Stimulated activated CD8-positive, alpha-beta memory T cell treated with anti-CD3 and anti-CD28 coated beads, Interleukin-7, amount 100 ng/mL, for 24 hours (primary cell): ENCODE data around the gene SPTSSB.
A peak's percentile ranks its signal among the peaks of the same experiment; 100 is the strongest.

Experiments used
- DNase-seq: peaks from one replicate; pipeline ENCODE4 v3.0.0-alpha.2; 2020; ENCODE audit warnings: low read depth

Gene SPTSSB

GRCh38 chr3:161339517-161340500 lies 31.5 kb downstream of the SPTSSB start:
- DNase-seq, result no peak

- no peak for DNase-seq
Observed at GRCh38 chr3:161337311-161337710, 34.0 kb downstream of the SPTSSB start.

- DNase-seq, result no peak
Observed at GRCh38 chr3:161336661-161337060, 34.7 kb downstream of the SPTSSB start.

- no peak for DNase-seq
Observed at GRCh38 chr3:161333696-161334095, 37.6 kb downstream of the SPTSSB start.

- DNase-seq, result no peak
Observed at GRCh38 chr3:161332792-161333191, 38.5 kb downstream of the SPTSSB start.

GRCh38 chr3:161325059-161325458 lies 46.3 kb downstream of the SPTSSB start:
- no peak for DNase-seq

GRCh38 chr3:161323926-161324621 lies 47.2 kb downstream of the SPTSSB start:
- no peak for DNase-seq

GRCh38 chr3:161322781-161323568 lies 48.3 kb downstream of the SPTSSB start:
- DNase-seq, result no peak

- no peak for DNase-seq
Observed at GRCh38 chr3:161320837-161321236, 50.5 kb downstream of the SPTSSB start.

- no peak for DNase-seq
Observed at GRCh38 chr3:161319867-161320266, 51.5 kb downstream of the SPTSSB start.

- DNase-seq, result no peak
Observed at GRCh38 chr3:161317077-161317476, 54.2 kb downstream of the SPTSSB start.

- DNase-seq, result no peak
Observed at GRCh38 chr3:161316006-161316689, 55.2 kb downstream of the SPTSSB start.

GRCh38 chr3:161314836-161315395 lies 56.4 kb downstream of the SPTSSB start:
- no peak for DNase-seq

GRCh38 chr3:161310649-161311423 lies 60.5 kb downstream of the SPTSSB start:
- DNase-seq, result peak; percentile 6

- no peak for DNase-seq
Observed at GRCh38 chr3:161305095-161305991, 66.0 kb downstream of the SPTSSB start.

GRCh38 chr3:161296814-161297213 lies 74.5 kb downstream of the SPTSSB start:
- no peak for DNase-seq

- DNase-seq, result no peak
Observed at GRCh38 chr3:161295325-161295724, 76.0 kb downstream of the SPTSSB start.
